SK-N-SH (cell line): ENCODE results near the gene FEV. TPM values are rescaled to one million over a fixed set of nuclear protein-coding genes. Genes with fewer than 3 reads are reported as not detected.

Source experiments
- CTCF ChIA-PET: fragments of 300-600, 350-600 bp; formaldehyde crosslinking; extraction: SDS; loops from one replicate; lab custom pipeline; 2021; lab: Yijun Ruan, JAX
- POLR2A ChIA-PET: fragments of 350-600 bp; sonication (Branson Sonifier 250); formaldehyde crosslinking; extraction: SDS; loops from one replicate; lab custom pipeline; 2020; ENCODE audit warnings: antibody characterized with exemption, inconsistent platforms; lab: Yijun Ruan, JAX
- DNase-seq: peaks from one replicate; pipeline ENCODE4 v3.0.0; 2012
- H2AFZ ChIP-seq: fragments of 200-600 bp; sonication (generic); 2 replicates; pipeline ENCODE4 v1.8.1; 2016; ENCODE audit warnings: antibody characterized with exemption, mild to moderate bottlenecking, low read depth
- H3F3A ChIP-seq: fragments of 200-600 bp; sonication (generic); replicated peaks from 2 replicates; pipeline ENCODE3; 2016; ENCODE audit warnings: antibody characterized with exemption, mild to moderate bottlenecking; ENCODE audit not compliant: insufficient read depth
- H3K27ac ChIP-seq, 2 experiments: fragments of 200-500 bp in 1 of 2; fragments of 200-600 bp in 1 of 2; sonication (Bioruptor generic) in 1 of 2; sonication (generic), shearing (Covaris generic) in 1 of 2; 2 replicates each; pipeline versions ENCODE4 v1.5.1 to v1.6.1; 2014 to 2016; ENCODE audit warnings: low read depth in 2 of 2, inconsistent platforms in 1 of 2, low read length in 1 of 2, mild to moderate bottlenecking in 1 of 2, mixed read lengths in 1 of 2
- H3K27me3 ChIP-seq: fragments of 200-600 bp; sonication (generic), shearing (Covaris generic); 2 replicates; pipeline ENCODE4 v1.6.1; 2016; ENCODE audit warnings: mixed run types; ENCODE audit not compliant: insufficient read depth
- H3K36me3 ChIP-seq, 2 experiments: fragments of 200-500 bp in 1 of 2; fragments of 200-600 bp in 1 of 2; sonication (Bioruptor generic) in 1 of 2; sonication (generic) in 1 of 2; replicated peaks in 1 of 2; 2 replicates each; pipeline versions ENCODE3 to v1.5.1; 2014 to 2016; ENCODE audit warnings: low read length in 1 of 2, mild to moderate bottlenecking in 1 of 2; ENCODE audit not compliant: insufficient read depth in 2 of 2, control insufficient read depth in 1 of 2
- H3K4me1 ChIP-seq, 2 experiments: fragments of 200-500 bp in 1 of 2; fragments of 200-600 bp in 1 of 2; sonication (Bioruptor generic) in 1 of 2; sonication (generic), shearing (Covaris generic) in 1 of 2; 2 replicates each; pipeline versions ENCODE4 v1.5.1 to v1.6.1; 2014 to 2016; ENCODE audit warnings: low read depth in 1 of 2, low read length in 1 of 2, mixed run types in 1 of 2; ENCODE audit not compliant: insufficient read depth in 2 of 2, control insufficient read depth in 1 of 2
- H3K4me2 ChIP-seq: fragments of 200-600 bp; sonication (generic), shearing (Covaris generic); 2 replicates; pipeline ENCODE4 v1.6.1; 2017; ENCODE audit warnings: mixed run types
- H3K4me3 ChIP-seq, 2 experiments: fragments of 200-500 bp in 1 of 2; fragments of 200-600 bp in 1 of 2; sonication (Bioruptor generic) in 1 of 2; sonication (generic), shearing (Covaris generic) in 1 of 2; 2 replicates each; pipeline versions ENCODE4 v1.5.1 to v1.8.1; 2014 to 2016; ENCODE audit warnings: low read depth in 2 of 2, inconsistent platforms in 1 of 2, low read length in 1 of 2, mild to moderate bottlenecking in 1 of 2, mixed read lengths in 1 of 2, moderate library complexity in 1 of 2
- H3K79me2 ChIP-seq: fragments of 200-600 bp; sonication (generic); 2 replicates; pipeline ENCODE4 v1.8.1; 2017; ENCODE audit warnings: mild to moderate bottlenecking; ENCODE audit not compliant: insufficient read depth
- H3K9ac ChIP-seq: fragments of 200-600 bp; sonication (generic); 2 replicates; pipeline ENCODE4 v1.6.1; 2017; ENCODE audit warnings: mixed run types
- H3K9me2 ChIP-seq: fragments of 200-600 bp; sonication (generic); 2 replicates; pipeline ENCODE4 v1.6.1; 2017; ENCODE audit warnings: mixed run types
- H3K9me3 ChIP-seq: fragments of 200-600 bp; sonication (generic); 2 replicates; pipeline ENCODE4 v1.6.1; 2017; ENCODE audit warnings: mixed run types, mild to moderate bottlenecking, moderate library complexity
- H4K20me1 ChIP-seq: fragments of 200-600 bp; sonication (generic); 2 replicates; pipeline ENCODE4 v1.6.1; 2017; ENCODE audit warnings: mild to moderate bottlenecking, mixed run types; ENCODE audit not compliant: insufficient read depth
- CHD2 ChIP-seq: fragments of 150-350 bp; IDR thresholded peaks from 2 replicates; pipeline ENCODE4 v1.6.1; 2018; ENCODE audit warnings: low read length; ENCODE audit not compliant: partially characterized antibody
- EZH2phosphoT487 ChIP-seq: fragments of 200-600 bp; sonication (generic); IDR thresholded peaks from 2 replicates; pipeline ENCODE4 v1.6.1; 2017; ENCODE audit warnings: low read depth, mixed run types, mild to moderate bottlenecking, antibody characterized with exemption, moderate library complexity, borderline replicate concordance
- FOXJ3 ChIP-seq: sonication (generic); formaldehyde crosslinking; IDR thresholded peaks from 2 replicates; pipeline ENCODE4 v1.5.1; 2020; ENCODE audit warnings: mild to moderate bottlenecking, missing genetic modification reagents
- FOXM1 ChIP-seq: IDR thresholded peaks from 2 replicates; pipeline ENCODE4 v1.4.0; 2012; ENCODE audit warnings: low read depth, mild to moderate bottlenecking
- JUND ChIP-seq: IDR thresholded peaks from 2 replicates; pipeline ENCODE4 v1.4.0; 2012
- MEF2A ChIP-seq: IDR thresholded peaks from 2 replicates; pipeline ENCODE4 v1.4.0; 2012; ENCODE audit warnings: low read depth, borderline replicate concordance
- MXI1 ChIP-seq: IDR thresholded peaks from 2 replicates; pipeline ENCODE4 v1.6.1; 2012; ENCODE audit warnings: mild to moderate bottlenecking, low read depth, low read length, improper control_type of control experiment
- RAD21 ChIP-seq: IDR thresholded peaks from 2 replicates; pipeline ENCODE4 v1.6.1; 2012; ENCODE audit warnings: mild to moderate bottlenecking, low read length
- RFX5 ChIP-seq: IDR thresholded peaks from 2 replicates; pipeline ENCODE4 v1.6.1; 2012; ENCODE audit warnings: mild to moderate bottlenecking, improper control_type of control experiment, low read length
- TEAD4 ChIP-seq: IDR thresholded peaks from 2 replicates; pipeline ENCODE4 v1.4.0; 2012; ENCODE audit warnings: mild to moderate bottlenecking, borderline replicate concordance; ENCODE audit not compliant: insufficient read depth
- USF2 ChIP-seq: fragments of 150-350 bp; IDR thresholded peaks from 2 replicates; pipeline ENCODE4 v1.6.1; 2017; ENCODE audit warnings: antibody characterized with exemption, low read length, low read depth, borderline replicate concordance
- YY1 ChIP-seq: IDR thresholded peaks from 2 replicates; pipeline ENCODE4 v1.4.0; 2012; ENCODE audit warnings: low read depth, mild to moderate bottlenecking
- WGBS: methylation state at CpG from one replicate; pipeline ENCODE4 v1.1.6; 2017; ENCODE audit warnings: low lambda C conversion rate; 5-methylcytosine and 5-hydroxymethylcytosine counted together
- polyA plus RNA-seq, 3 experiments: library from polyadenylated mRNA; depleted of rRNA; stranded (reverse); fragments of >200 nt; gene quantifications; 2 replicates each; pipeline ENCODE4 v1.2.3, GENCODE V29; 2012
- TF ChIP-seq, protein P1 (sequence below): IDR thresholded peaks from 2 replicates; pipeline ENCODE4 v1.4.0; 2012; ENCODE audit warnings: low read depth, borderline replicate concordance

Gene FEV
- polyA plus RNA-seq, 1 of the 3 experiments (the other 2 are of a cell fraction), result 0.53 TPM

DNA sequence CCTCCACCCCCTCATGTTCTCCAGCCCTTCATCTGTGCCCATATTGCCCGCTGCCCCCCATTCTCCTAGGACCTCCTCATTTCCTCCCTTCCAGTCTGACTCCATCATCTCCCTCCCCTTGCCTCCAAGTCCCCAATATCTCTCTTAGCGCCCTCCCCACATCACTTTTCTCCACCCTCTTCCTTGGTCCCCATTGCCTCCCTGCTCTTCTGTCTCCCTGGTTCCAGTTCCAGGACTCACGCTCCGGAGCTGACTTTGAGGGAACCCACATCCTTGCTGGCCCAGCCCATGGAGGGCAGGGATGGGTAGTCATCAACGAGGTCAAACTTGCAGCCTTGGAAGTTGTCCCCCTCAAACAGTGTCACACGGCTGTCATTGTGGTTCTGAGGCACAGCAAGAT, 5.6 kb upstream of the FEV start:
- WGBS, result 47% methylated on average over 6 of the region's 6 CpGs

DNA sequence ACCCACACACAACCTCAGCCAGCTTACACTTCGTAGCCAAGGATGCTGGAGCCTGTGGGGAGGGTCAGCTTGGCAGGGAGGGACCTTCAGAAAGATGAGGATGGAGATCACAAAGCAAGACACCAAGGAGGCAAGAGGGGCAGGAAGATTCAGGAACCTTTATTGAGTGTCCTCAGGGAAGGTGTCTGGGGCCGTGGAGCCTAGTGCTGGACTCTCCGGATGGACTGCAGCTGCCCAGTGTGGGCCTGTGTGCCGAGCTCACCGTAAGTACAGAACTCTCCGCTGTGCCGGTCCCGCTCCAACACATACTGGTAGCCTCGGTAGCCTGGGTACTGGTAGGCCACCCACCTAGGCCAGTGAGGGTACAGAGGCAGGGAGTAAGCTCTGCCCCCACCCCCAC, 5.1 kb upstream of the FEV start:
- Histone ChIP-seq H3K4me3 (no peak overlapping the region), H3K9me2 (no peaks in the 10 kb centered on the region), H3K9me3 (no peaks in the 10 kb centered on the region), H3K27ac (no peak overlapping the region), H3K36me3 (no peaks in the 10 kb centered on the region), H3K27me3 (peaks cover 19% of the 10 kb centered on the region), H3K4me2 (no peak overlapping the region), H3F3A (no peaks in the 10 kb centered on the region), H3K79me2 (no peaks in the 10 kb centered on the region), H2AFZ (no peak overlapping the region), H4K20me1 (no peaks in the 10 kb centered on the region), H3K4me1 (peaks cover 0 to 24% of the 10 kb centered on the region in 2 experiments; a peak in 2 of 4 replicates), H3K9ac (no peak overlapping the region)
- no peak for DNase-seq
- ChIA-PET POLR2A (no interaction called here), CTCF (interaction anchor here (0.9 to 10.9 kb wide), 10 partner anchors 8 to 137 kb away, joined by 3 to 183 read pairs (median 4); partner anchors contain the start of gene FEV)
- WGBS, result 68% methylated on average over 3 of the region's 9 CpGs
- TF ChIP-seq RFX5, result no peak
- TF ChIP-seq USF2, result no peak
- TF ChIP-seq MXI1, result no peak
- TF ChIP-seq TEAD4, result no peak
- TF ChIP-seq MEF2A, result no peak
- no peak for TF ChIP-seq YY1
- TF ChIP-seq JUND, result no peak

More for the DNA sequence above, 5.6 kb upstream of the FEV start:
- H3K27me3 ChIP-seq, result peaks cover 13% of the 10 kb centered on the region
- TF ChIP-seq MEF2A (no peak), FOXJ3 (no peak), CHD2 (no peak), FOXM1 (no peak), RAD21 (no peak), EZH2phosphoT487 (no peak), JUND (no peak)
- TF ChIP-seq, protein P1, sequence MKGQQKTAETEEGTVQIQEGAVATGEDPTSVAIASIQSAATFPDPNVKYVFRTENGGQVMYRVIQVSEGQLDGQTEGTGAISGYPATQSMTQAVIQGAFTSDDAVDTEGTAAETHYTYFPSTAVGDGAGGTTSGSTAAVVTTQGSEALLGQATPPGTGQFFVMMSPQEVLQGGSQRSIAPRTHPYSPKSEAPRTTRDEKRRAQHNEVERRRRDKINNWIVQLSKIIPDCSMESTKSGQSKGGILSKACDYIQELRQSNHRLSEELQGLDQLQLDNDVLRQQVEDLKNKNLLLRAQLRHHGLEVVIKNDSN, result no peak
- no peaks in the 10 kb centered on the region for H3K36me3 ChIP-seq
- ChIA-PET POLR2A (no interaction called here), CTCF (interaction anchor here (0.7 to 10.9 kb wide), 10 partner anchors 8 to 137 kb away, joined by 3 to 183 read pairs (median 4); partner anchors contain the start of gene FEV)
- no peak overlapping the region for H3K27ac ChIP-seq
- no peak overlapping the region for H2AFZ ChIP-seq
- no peak overlapping the region for H3K4me2 ChIP-seq
- DNase-seq, result no peak
- H3K9me2 ChIP-seq, result no peaks in the 10 kb centered on the region
- no peak overlapping the region for H3K4me3 ChIP-seq
- H4K20me1 ChIP-seq, result no peaks in the 10 kb centered on the region
- no peak overlapping the region for H3K9ac ChIP-seq
- H3K79me2 ChIP-seq, result no peaks in the 10 kb centered on the region
- peaks cover 0 to 25% of the 10 kb centered on the region in 2 experiments; a peak in 2 of 4 replicates for H3K4me1 ChIP-seq
- H3F3A ChIP-seq, result no peaks in the 10 kb centered on the region
- H3K9me3 ChIP-seq, result no peaks in the 10 kb centered on the region
